K562 (cell line): ENCODE measurements around the gene DGCR6L. TPM values are rescaled to one million over a fixed set of nuclear protein-coding genes. Genes with fewer than 3 reads are reported as not detected.
A peak's percentile ranks its signal among the peaks of the same experiment; 100 is the strongest.

Experiments used
- ASH1L ChIP-seq: fragments of 450-650 bp; IDR thresholded peaks from 2 replicates; pipeline ENCODE4 v1.6.1; 2018; ENCODE audit warnings: borderline replicate concordance, mild to moderate bottlenecking, low read depth; ENCODE audit not compliant: partially characterized antibody
- BACH1 ChIP-seq: fragments of 200-800 bp; sonication (Bioruptor generic); IDR thresholded peaks from 2 replicates; pipeline ENCODE4 v1.6.1; 2016; ENCODE audit warnings: missing genetic modification characterization, missing compliant biosample characterization
- CBX5 ChIP-seq: IDR thresholded peaks from 2 replicates; pipeline ENCODE4 v1.6.1; 2014; ENCODE audit warnings: low read depth, borderline replicate concordance
- CREB3 ChIP-seq: fragments of 450-650 bp; conservative IDR thresholded peaks from 2 replicates; pipeline ENCODE4 v1.6.1; 2016; ENCODE audit warnings: missing genetic modification characterization, low read depth, mild to moderate bottlenecking, missing compliant biosample characterization, moderate library complexity
- CREB3L1 ChIP-seq: fragments of 450-650 bp; IDR thresholded peaks from 2 replicates; pipeline ENCODE4 v1.6.1; 2014; ENCODE audit warnings: low read depth, mild to moderate bottlenecking, moderate library complexity, borderline replicate concordance
- KHSRP ChIP-seq: fragments of 450-650 bp; IDR thresholded peaks from 2 replicates; pipeline ENCODE4 v1.6.1; 2017
- RBFOX2 ChIP-seq: fragments of 200-400 bp; formaldehyde crosslinking; IDR thresholded peaks from 2 replicates; pipeline ENCODE4 v1.6.1; 2017; ENCODE audit warnings: low read depth, mild to moderate bottlenecking, low read length, moderate library complexity
- RREB1 ChIP-seq: fragments of 250-450 bp; sonication (Bioruptor Pico); IDR thresholded peaks from 2 replicates; pipeline ENCODE4 v1.4.0; 2020
- ZFPM2 ChIP-seq: fragments of 250-450 bp; sonication (Bioruptor Pico); IDR thresholded peaks from 2 replicates; pipeline ENCODE4 v1.5.1; 2022; ENCODE audit warnings: mild to moderate bottlenecking
- polyA plus RNA-seq, 8 experiments: library from polyadenylated mRNA; depleted of rRNA in 4 of 8; stranded (reverse) in 5 of 8; unstranded in 3 of 8; fragments of >200 nt; fragmentation: Nextera tagmentation in 2 of 8; fragmentation: Illumina TruSeq in 1 of 8; extraction: Ambion mirVana in 2 of 8; extraction: Trizol in 1 of 8; gene quantifications; 2 replicates each; pipeline versions ENCODE4 v1.2.1 to v1.2.3, GENCODE V29; 2011 to 2014; ENCODE audit warnings: inconsistent platforms in 1 of 8, missing spikeins in 1 of 8
- total RNA-seq, 7 experiments: library from RNA; depleted of rRNA in 6 of 7; stranded (reverse); fragments of >200 nt in 6 of 7; fragmentation: Illumina TruSeq in 2 of 7; extraction: Trizol in 2 of 7; gene quantifications; 2 replicates each; pipeline versions ENCODE4 v1.2.1 to v1.2.3, GENCODE V29; 2011 to 2021; ENCODE audit warnings: low replicate concordance in 1 of 7

The DGCR6L gene
- total and polyA plus RNA-seq, 9 of the 15 experiments (the other 6 are each of a cell fraction or from before 2014, with no cell fraction given), result 3.6 to 151 (median 51.0) TPM

DNA sequence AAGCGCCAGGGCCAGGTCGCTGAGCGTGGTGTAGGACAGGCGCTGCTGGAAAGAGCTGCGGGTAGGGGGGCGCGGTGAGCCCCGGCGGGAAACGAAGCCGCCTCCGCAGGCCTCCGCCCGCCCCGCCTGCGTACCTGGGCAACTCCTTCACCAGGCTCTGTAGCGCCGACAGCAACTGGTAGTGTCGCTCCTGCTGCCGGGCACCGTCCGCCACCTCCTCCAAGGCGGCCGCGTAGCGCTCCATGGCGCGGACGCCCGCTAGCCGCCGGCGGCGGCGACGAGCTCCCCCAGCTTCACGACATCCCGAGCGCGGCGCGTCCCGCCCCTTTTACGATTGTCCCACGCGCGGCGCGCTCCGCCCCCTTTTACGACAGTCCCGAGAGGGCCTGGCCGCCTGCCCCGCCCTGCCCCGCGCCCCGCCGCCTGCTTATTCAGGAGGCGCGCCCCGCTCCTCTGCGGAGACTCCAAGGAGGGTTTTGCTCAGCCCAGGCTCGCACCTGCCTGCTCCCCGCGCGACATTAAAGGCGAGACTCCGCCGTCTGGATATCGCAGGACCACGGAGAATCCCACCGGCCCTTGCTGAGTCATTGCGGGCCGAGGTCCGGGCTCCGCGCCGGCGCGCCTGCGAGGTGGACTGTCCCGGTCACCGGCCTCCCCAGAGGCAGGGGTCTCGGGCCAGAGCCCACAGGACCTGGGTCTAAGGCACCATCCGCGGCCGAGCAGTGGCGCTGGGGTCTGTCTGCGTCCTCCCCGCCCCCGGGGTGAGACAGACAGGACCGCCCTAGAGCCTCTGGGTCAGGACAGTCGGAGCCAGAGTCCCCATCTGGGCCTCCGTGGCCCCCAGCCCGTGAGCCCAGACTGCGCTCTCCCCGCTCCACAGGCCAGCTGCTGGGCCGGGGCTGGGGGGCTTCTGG is at the start of gene DGCR6L (continued):
- no peak for TF ChIP-seq CREB3
- peak; percentile 71; the same call in 1 of the 2 replicates for TF ChIP-seq CREB3L1
- no peak for TF ChIP-seq ASH1L
- TF ChIP-seq RREB1, result peak; percentile 92
- TF ChIP-seq BACH1 (tag), result no peak
- 0 out of 2 replicates have a peak, but pooled peaks have one; percentile 16 for TF ChIP-seq CBX5
- TF ChIP-seq ZFPM2 (CRISPR knock-in tag), result peak; percentile 65; the same call in 1 of the 2 replicates
- peak; percentile 94 for TF ChIP-seq RBFOX2
- no peak for TF ChIP-seq KHSRP
